Lower leg skin (tissue), 3 donors: ENCODE measurements around the gene ZNF296.

Experiments
- CTCF ChIP-seq, 3 donors: fragments of 450-650 bp; IDR thresholded peaks; one replicate each; pipeline ENCODE4 v1.5.1; 2016; ENCODE audit warnings: antibody characterized with exemption in 3 of 3, mild to moderate bottlenecking in 3 of 3, moderate library complexity in 2 of 3
- POLR2A ChIP-seq, 2 donors: fragments of 450-650 bp; IDR thresholded peaks; one replicate each; pipeline ENCODE4 v1.6.1; 2016 to 2017; ENCODE audit warnings: antibody characterized with exemption in 2 of 2, mild to moderate bottlenecking in 1 of 2, moderate library complexity in 1 of 2

- TF ChIP-seq CTCF (IDR thresholded peaks at IDR 0.05) (no peak), POLR2A (IDR thresholded peaks at IDR 0.05) (no peak)
Observed at GRCh38 chr19:45037393-45038169, 38.7 kb downstream of the ZNF296 start.
